ENCODE measurements around the gene STAC2.

DNA sequence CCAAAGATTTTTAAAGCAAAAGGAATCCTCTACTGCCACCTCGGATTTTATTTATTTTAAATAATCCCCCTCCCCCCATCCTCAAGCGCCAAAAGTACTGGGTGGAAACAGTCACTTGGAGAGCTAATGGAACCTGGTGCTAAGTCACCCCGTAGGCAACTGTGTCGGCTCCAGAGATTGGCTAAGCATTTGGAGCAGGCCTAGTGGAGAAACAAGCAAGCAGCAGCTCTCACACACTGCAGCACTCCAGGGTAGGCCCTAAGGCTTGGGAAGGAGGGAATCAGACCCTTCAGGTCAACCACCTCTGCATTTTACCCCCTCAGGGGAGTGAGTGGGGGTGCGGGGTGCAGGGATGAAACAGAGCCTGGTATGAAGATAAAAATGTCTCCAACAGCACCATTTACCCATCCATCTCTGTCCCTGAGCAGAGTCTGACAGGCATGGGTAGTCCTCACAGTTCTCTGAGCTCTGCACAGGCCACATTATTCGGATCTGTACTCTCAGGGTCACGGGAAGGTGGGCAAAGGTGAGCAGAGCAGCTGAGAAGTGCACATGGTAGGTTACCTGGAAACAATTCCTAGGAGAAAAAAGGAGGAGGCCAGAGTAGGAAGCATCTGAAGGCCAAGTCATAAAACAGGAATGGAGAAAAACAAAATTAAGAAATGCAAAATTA, 27.2 kb upstream of the STAC2 start:
- TF ChIP-seq EZH2 (IDR thresholded peaks at IDR 0.05; ENCODE audit: borderline replicate concordance, low read depth, low read length, poor library complexity, severe bottlenecking), result no peak
- TF ChIP-seq, protein P1, sequence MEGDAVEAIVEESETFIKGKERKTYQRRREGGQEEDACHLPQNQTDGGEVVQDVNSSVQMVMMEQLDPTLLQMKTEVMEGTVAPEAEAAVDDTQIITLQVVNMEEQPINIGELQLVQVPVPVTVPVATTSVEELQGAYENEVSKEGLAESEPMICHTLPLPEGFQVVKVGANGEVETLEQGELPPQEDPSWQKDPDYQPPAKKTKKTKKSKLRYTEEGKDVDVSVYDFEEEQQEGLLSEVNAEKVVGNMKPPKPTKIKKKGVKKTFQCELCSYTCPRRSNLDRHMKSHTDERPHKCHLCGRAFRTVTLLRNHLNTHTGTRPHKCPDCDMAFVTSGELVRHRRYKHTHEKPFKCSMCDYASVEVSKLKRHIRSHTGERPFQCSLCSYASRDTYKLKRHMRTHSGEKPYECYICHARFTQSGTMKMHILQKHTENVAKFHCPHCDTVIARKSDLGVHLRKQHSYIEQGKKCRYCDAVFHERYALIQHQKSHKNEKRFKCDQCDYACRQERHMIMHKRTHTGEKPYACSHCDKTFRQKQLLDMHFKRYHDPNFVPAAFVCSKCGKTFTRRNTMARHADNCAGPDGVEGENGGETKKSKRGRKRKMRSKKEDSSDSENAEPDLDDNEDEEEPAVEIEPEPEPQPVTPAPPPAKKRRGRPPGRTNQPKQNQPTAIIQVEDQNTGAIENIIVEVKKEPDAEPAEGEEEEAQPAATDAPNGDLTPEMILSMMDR (conservative IDR thresholded peaks at IDR 0.05; ENCODE audit: low read depth, low read length), result no peak
